Stimulated activated CD8-positive, alpha-beta memory T cell treated with anti-CD3 and anti-CD28 coated beads, Interleukin-12 subunit alpha, Interleukin-12 subunit beta, amount 100 ng/mL, for 1 hour (primary cell): ENCODE measurements around the gene TXNRD3.
A peak's percentile ranks its signal among the peaks of the same experiment; 100 is the strongest.

Experiments
- DNase-seq: peaks from one replicate; pipeline ENCODE4 v3.0.0-alpha.2; 2020; ENCODE audit warnings: low read depth

The TXNRD3 gene

DNA sequence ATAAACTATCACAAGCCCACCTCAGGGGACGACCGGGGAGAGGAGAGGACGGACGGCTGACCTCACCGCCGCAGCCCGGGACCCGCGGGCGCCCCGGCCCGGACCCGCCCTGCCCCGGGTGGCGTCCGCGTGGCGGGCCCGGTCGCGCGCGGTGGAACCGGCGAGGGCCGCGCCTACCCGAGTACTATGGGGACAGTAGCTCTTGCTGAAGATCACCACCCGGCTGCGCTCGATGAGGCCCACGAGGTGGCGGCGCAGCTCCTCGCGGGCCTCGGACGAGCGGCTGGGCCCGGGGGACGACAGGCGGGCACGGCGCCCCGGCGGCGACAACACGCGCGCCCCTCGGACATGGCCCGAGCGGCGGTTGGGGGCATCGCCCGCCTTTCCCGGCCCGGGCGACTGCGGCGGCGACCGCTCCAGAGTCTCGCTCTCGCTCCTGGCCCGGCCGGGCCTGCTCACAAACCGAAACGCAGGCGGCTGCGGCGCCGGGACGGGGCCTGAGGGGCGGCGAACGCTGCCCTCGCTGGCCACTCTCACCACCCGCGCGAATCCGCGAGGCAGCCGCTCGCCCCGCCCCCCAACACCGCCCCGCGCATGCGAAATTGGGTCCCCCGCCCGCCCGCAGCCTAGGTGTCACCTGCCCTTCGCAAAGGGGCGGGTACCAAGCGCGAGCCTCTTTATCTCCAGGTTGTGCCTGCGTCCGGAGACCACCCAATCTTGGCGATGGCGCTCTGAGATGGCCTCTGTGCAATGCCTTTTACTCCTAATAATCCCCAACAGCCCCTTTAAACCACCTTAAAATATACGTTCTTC, at the start of gene TXNRD3:
Gene TXNRD3, minus strand, starts transcription at position 554 of the 813 bp plus-strand sequence.
- peak; percentile 57 for DNase-seq

DNA sequence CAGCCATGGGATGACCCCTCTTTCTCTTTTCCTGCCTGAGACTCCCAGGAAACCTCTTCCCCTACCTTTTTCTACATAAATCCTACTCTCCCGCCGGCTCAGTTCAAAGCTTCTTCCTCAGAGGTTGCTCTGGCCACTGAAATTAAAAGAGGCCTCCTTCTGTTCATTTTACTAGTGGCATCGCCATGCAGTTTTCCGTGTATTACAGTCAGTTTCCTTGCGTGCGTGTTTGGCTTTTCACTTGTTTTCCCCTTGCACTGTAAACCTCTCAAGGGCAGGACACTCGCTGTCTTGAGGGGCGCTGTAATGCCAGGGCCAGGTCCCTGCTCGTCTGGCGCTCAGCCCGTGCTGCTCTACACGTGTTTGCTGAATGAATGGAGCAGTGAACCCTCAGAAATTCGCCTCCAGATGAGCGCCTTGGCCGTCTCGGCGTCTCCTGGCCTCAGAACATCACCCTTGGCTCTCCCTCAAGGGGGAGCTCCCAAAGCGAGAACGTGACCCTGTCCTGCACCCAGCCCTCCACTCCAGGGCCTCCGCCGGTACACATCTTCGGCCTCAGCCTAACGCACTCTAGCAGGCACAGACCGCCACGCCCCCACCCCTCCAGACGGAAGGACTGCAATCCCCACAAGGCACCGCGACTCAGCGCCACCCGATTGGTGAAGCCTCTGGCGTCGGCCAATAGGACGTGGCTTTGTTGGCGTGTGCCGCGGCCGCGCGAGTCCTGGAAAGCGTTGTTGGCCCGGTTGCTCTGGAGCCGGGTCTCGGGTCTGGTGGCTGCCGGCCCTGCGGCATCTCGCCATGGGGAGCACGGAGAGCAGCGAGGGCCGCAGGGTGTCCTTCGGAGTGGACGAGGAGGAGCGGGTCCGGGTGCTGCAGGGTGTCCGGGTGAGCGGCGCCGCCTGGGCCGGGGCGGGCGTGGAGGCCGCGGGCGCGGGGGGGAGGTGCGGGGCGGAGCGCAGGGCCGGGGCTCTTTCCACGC, 48.9 kb upstream of the TXNRD3 start, which contains the start of gene CHCHD6:
Gene CHCHD6, plus strand, starts transcription at position 729 of the 982 bp plus-strand sequence. Its CDS starts 73 bp downstream, at position 802.
- DNase-seq: peak; percentile 95

DNA sequence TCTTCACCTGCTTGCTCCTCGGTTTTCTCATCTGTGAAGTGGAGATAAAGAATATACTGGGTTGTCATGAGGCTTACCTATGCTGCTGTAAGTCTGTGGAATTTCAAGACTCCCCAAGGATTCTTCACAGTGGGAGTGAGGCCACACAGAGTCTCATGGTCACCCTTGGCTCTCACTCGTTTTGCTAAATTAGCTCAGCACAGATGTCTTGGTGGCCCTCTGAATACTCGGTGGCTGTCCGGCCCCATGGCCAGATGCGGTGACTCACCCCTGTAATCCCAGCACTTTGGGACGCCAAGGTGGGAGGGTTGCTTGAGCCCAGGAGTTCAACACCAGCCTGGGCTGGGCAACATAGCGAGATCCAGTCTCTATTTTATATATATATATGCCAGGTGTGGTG, 44.1 kb upstream of the TXNRD3 start:
- no peak for DNase-seq

DNA sequence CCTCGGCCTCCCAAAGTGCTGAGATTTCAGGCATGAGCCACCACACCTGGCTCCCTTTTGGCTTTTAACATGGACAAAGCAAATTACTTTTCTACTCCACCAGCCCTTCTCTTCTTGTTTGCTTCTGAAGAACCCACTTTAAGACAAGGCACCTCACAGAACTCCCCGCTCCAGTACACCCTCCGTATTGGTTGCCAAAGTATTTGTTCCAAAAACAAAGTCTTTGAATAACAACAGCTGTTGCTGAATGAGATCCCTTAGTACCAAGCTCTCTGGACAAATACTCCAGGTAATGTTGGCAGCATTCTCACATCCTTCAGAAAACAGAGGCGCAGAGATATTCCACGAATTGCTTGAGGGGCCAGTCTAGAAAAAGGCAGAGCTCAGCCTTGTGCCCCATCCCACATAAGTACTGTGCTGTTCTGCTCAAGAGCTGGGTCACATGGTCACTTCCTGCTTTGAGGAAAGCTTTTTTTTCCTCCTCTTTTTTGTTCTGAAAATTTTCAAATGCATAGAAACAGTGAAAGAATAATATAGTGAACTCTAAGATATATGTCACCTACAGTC, 41.9 kb upstream of the TXNRD3 start:
- no peak for DNase-seq

DNA sequence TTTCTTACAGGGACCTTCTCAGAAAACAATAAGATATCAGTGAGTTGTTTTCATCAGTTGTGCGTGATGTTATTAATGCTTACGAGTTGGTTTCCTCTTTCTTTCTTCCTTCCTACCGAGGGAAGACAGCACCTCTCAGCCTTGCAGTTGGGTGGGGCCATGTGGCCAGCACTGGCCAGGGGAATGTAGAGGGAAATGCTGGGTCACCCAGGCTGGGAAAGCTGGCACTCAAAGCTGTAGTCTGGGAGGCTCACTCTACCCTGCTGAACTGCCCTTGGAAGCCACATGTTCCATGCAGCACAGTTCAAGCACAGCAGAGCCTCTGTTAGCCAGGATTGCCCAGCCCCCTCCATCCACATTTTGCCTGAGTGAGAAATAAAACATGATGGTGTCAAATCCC, 39.0 kb upstream of the TXNRD3 start:
- DNase-seq: no peak

DNA sequence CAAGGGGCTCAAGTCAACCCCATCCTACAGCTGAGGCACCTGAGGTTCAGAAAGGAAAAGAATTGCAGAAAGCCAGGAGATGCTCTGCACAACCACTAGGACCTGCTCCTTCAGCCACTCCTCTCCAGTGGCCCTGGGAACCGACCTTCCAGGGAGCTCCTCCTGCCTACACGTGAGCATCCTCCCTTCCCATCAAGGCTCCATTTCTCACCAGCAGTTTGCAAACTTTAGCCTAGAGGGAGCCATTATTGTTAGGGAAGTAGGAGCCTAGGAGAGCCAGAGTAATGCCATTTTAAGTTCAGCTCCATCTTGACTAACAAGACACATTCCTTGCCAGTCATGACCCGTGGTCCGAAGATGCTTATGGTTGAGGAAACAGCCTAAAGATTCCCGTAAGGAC, 37.9 kb upstream of the TXNRD3 start:
- no peak for DNase-seq

DNA sequence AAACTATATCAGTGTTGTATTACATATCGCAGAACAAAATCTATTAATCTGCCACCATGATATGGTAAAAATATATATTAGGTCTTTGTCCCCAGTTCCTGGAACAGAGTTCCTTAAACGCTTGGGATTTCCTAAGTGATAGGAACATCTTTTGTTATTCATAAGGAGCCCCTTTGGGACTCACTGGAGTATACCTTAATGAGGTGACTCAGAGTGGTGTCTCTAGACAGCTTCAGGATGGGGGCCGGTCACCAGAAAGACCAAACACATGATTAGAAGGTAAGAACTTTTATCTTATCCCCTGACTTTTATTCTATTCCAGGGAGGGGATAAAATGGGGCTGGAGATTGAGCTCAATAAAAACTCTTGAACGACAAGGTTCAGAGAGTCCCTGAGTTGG, 36.8 kb upstream of the TXNRD3 start:
- no peak for DNase-seq

DNA sequence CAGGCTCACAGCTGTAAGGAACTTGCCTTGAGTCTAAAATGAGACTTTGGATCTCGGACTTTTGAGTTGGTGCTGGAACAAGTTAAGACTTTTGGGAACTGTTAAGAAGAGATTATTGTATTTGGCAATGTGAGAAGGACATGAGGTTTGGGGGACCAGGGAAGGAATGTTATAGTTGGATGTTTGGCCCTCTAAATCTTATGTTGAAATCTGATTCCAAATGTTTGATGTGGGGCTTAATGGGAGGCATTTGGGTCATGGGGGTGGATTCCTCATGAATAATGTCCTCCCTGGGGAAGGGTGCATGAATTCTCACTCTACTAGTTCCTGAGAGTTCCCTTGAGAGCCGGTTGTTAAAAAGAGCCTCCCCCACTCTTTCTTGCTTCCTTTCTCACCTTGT, 30.6 kb upstream of the TXNRD3 start:
- no peak for DNase-seq

DNA sequence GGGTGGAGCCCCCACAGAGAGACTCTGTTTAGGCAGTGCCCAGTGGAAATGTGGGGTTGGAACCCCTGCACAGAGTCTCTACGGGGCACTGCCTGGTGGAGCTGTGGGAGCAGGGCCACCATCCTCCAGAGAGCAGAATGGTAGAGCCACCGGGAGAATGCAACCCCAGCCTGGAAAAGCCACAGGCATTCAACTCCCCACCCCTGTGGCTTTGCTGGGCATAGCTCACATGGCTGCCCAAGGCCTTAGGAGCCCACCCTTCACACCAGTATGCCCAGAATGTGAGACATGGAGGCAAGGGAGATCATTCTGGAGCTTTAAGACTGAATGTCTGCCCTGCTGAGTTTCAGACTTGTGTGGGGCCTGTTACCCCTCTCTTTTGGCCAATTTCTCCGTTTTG, 30.1 kb upstream of the TXNRD3 start:
- DNase-seq: no peak

DNA sequence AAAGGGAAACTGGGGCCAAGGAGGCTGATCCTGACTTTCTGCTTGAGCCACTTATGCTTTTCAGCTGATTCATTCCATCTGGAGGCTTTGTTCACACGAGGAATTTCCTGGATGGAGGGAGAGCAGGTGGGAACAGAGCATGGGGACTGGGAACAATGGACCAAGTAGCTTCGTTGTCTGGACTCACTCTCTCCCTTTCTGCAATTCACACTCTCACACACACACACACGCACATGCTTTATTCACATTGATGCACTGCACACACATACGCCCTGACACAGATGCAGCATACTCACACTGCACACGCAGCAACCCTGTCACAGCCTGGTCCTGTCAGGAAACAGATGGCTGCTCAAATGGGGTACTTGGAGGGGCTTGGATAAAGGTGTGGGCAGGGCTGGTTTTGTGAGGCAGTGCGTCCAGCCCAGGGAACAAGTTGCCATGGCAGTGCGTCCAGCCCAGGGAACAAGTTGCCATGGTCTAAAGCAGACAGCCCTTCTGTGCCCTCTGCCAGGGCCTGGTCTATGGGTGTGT, 29.4 kb upstream of the TXNRD3 start:
- DNase-seq: no peak

DNA sequence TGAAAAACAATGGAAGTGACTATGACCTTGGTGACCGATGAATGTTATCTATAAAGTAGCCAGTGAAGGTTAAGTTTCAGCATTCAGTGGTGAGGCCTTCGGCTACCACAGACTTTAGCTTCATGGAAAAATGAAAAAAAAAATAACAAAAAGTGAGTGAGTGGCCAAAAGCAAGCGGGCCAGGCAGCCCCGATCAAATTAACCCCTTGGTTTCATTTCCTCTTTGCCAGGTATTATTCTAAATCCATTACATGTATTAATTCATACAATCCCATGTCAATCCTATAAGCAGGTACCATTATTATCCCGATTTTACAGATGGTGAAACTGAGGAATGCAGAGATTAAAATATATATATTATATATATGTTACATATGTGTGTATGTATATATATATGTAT, 28.1 kb upstream of the TXNRD3 start:
- no peak for DNase-seq

DNA sequence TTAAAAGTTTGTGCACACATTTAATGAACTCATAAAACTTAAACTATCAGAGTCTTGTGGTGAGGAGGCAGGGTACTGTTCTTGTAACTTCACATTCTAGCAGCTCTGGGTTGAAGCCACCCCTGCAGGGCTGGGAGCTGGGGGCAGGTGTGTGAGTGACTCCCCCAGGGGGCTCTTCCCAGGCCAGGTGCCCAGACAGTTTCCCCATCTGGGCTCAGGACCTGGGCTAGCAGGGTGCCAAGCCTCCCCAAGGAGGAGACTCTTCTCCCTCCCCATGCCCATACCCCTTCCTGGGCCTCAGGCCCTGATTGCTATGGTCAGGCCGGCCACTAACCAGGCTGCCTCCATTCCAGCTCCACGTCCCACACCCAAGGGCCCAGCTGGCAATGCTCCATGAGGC, 27.1 kb upstream of the TXNRD3 start:
- no peak for DNase-seq

DNA sequence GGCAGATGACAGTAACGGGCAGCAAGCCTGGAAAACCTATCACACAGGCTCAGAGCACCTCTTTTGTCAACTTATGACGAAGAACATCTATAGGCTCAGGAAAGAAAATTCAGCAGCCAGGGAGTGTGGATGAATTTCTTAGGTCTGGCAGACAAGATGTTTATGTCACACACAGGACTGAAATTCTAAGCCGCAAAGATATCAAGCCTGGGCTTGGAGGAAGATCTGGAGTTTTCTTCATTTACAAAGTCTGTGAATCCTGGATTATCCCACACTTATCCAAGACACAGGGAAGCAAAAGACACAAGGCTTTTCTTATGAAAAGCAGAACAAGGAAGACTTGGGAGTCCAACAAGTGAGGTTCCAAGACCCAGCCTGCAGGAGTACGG, 25.7 kb upstream of the TXNRD3 start:
- DNase-seq: no peak

DNA sequence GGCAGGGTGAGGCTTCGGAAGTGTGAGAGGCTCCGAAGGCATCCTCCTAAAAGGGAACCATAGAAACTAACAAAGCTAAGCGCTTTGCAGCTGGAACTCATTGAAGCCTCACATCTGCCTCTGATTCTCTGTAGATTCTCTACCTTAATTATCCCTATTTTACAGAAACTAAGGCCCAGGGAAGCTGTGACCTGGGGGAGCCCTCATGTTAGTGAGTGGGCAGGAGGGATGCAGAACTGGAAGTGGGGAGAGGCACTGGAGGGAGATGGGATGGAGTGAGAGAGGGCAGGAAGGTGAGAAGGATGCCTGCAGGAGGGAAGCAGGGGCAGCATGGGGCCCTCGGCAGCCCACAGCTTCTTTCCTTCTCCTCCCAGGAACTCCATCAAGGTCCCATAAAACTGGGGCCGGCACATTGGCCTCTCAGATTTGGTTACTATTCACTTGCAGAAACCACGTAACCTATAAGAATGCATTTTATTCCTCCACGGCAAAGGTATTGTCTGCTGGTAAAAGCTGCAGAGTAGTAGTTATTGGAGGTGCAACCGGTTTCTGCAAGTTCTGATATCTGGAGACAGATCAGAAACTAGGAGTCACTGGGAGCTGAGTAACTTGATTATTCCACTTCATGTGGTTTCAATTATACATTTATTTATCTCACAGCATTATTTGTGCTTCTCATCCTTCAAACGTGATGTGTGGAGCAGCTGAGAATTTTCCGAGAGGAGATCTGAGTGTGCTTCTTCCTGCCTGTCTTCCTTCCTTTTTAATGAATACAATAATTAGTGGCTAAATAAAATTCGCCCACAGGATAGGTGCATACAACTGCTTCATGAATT, 25.1 kb upstream of the TXNRD3 start:
- no peak for DNase-seq

DNA sequence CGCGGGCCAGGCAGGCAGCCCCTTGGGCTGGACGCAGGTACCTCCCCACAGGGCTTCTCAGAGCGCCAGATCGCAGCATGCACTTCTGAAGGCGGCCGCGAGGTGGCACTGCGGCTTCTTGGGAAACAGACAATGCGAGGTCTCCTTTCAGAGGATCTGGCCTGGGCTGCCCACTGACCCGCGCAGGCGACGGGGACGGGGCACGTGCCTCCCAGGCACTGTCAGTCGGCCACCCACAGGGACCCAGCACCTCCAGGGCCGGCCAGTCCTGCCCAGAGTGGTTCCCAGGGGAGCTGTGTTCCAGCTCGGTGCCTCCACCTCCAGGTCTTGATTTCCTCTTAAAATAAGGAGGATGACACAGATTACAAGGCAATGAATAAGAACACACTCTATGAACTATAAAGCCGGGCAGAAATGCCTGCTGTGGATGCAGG, 24.4 kb upstream of the TXNRD3 start:
- peak; percentile 59 for DNase-seq

DNA sequence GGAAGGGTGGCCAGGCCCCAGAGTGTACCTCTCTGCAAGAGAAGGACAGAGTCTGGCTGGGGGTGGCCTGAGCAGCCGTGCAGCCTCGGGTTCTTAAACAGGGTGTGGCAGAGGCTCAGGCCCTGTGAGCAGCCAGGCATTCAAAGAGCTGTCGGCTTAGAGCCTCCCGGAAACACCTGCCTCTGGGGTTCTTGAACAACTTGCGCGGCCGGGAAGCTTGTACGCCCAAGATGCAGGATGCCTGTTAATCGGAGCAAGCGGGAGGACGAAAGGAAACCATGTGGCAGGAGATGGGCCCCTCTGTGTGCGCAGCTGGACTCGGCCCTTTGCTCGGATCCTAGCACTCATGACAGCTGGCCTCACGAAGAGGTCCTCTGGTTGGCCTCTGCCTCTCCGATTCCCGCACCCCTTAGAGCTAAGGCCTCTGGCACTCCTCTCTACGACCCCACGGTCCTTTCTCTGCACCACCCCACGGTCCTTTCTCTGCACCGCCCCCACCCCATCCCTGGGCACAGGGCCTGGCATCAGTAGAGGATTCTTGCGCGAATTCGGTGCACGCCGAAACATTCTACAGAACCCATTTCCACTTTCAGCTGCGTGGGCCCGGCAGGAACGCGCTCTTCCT, 23.9 kb upstream of the TXNRD3 start:
- no peak for DNase-seq

DNA sequence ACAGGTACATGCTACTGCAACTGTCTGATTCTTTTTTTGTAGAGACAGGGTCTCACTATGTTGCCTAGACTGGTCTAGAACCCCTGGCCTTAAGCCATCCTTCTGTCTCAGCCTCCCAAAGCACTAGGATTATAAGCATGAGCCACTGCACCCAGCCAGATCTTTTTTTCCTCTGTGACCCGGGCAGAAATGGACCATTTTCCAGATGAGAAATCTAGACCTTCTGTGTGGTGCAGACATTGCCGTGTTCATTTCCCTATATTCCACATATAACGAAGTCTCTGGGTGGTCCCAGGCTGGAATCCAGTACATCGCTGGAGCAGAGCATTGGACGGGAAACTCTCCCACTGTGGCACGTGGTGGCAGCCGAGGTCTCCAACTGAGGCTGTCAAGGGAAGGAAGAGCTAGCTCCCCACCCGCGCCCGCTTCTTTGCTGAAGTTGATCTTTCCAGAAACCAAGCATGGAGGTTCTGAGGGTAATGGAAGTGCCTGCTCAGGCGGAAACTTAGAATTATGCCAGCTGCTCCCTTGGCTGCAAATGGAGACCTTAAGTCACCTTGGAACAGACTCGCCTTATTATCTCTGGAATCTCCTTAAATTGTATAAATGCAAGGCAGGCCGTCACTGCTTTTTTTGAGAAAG, 23.1 kb upstream of the TXNRD3 start:
- no peak for DNase-seq

DNA sequence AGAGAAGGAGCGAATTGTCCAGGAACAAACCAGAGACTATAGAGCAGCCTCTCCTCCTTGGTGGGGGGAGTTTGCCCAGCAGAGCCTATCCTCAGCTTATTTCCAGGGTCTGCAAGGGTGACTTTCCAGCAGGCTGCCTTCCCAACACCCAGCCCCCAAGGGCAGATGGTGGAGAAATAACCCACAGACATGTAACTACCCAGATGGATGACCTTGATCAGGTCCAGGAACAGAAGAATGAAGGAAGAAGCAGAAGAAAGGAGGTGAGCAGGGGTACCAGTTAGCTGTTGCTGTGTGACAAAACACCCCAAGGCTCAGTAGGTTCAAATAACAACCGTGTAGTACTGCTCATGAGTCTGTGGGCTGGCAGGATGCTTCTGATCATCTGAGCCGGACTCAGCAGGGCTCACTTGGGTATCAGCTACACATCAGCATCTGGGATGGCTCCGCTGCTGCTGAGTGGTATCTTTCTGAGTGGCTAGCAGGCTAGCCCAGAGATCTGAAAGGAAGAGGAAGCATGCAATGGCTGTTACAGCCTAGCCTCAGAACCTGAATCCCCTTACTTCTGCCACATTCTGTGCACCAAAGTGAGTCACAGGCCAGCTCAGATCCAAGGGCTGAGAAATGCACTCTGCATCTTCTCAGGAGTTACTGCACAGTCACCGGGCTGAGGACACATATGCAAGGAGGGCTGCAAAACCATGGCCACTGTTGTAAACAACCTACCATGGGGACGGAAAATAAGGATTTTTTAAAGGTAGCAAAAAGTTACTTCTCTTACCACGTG, 22.2 kb upstream of the TXNRD3 start:
- no peak for DNase-seq

DNA sequence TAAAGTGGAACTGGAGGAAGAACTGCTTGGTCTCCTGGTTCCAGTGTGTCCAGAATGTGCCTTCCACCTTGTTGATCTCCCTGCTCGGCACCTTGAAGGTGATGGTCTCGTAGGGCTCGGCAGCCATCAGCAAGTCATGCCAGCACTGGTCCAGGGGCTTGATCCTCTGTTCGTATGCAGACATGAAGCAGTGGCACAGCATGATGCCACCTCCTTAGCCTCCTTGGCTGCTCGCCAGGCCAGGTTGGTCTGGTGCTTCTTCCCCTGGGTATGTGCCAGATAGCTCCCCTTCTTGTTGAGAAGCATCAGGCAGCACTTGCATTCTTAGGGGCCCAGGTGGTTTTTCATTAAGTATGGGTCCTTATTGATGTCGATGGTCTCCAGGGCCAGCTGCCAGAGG, 17.8 kb upstream of the TXNRD3 start:
- no peak for DNase-seq

DNA sequence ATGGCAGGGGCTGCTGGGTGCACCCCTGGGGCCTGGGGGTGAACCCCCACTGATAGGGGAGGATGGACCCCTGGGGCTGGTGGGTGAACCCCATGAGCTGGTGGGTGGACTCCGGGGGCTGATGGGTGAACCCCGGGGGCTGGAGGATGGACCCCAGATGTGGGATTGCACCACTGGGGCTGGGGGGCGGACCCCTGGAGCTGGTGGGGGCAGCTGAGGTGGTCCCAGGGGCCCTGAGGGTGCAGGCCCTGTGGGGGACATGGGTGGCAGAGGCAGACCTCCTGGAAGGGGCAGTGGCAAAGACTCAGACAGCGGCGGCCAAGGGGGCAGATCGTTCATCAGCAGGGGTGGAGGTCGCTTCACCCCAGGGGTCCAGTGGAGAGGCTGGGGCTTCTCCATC, 17.4 kb upstream of the TXNRD3 start:
- no peak for DNase-seq
